SK-N-MC (cell line): ENCODE measurements around the gene SMIM26.

Experiments
- EZH2 ChIP-seq: fragments of 200-600 bp; sonication (generic); IDR thresholded peaks from one replicate; pipeline ENCODE4 v1.6.1; 2017; ENCODE audit warnings: antibody characterized with exemption
- POLR2AphosphoS5 ChIP-seq: IDR thresholded peaks from 2 replicates; pipeline ENCODE4 v1.6.1; 2012; ENCODE audit warnings: mild to moderate bottlenecking, low read depth, low read length, borderline replicate concordance

GRCh38 chr20:18614244-18614643, 47.0 kb downstream of the SMIM26 start:
- TF ChIP-seq POLR2AphosphoS5 (no peak), EZH2 (no peak)
